Measurements from ENCODE around the gene NOP56.
"Not testable (repeated sequence)": the region's sequence is repeated elsewhere in the genome, so short reads cannot be mapped to it uniquely, and the experiment has no call there.

Gene NOP56

DNA sequence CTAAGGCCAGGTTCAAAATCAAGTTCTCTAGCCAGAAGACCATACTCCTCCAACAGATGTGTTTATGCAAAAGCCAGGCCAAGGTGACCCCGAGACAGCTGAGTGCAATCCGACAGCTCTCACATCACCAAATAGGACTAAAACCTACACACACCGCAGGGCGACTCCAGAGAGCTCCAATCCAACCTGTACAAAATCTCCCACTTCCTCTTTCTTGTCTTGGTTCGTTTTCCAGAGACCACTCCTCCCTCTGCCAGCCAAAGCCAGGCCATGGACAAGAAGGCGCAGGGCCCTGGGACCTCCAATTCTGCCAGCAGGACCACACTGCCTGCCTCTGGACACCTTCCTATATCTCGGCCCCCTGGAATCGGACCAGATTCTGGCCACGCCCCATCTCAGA is 11.5 kb upstream of the NOP56 start:
- DNase-seq: no peak

DNA sequence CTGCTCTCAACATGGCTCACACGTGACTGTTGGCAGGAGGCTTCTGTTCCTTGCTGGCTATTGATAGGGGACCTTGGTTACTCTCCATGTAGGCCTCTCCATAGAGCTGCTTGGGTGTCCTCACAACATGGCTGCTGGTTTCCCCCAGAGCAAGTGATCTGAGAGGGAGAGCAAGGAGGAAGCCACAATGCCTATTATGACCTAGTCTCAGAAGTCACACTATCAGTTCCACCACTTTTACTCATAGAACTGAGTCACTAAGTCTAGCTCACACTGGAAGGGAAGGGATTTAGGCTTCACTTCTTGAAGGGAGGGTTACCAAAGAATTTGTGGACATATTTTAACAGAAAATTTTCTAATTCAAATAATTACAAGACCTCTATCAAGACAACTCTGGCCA is 8.7 kb upstream of the NOP56 start:
- no peak for DNase-seq

DNA sequence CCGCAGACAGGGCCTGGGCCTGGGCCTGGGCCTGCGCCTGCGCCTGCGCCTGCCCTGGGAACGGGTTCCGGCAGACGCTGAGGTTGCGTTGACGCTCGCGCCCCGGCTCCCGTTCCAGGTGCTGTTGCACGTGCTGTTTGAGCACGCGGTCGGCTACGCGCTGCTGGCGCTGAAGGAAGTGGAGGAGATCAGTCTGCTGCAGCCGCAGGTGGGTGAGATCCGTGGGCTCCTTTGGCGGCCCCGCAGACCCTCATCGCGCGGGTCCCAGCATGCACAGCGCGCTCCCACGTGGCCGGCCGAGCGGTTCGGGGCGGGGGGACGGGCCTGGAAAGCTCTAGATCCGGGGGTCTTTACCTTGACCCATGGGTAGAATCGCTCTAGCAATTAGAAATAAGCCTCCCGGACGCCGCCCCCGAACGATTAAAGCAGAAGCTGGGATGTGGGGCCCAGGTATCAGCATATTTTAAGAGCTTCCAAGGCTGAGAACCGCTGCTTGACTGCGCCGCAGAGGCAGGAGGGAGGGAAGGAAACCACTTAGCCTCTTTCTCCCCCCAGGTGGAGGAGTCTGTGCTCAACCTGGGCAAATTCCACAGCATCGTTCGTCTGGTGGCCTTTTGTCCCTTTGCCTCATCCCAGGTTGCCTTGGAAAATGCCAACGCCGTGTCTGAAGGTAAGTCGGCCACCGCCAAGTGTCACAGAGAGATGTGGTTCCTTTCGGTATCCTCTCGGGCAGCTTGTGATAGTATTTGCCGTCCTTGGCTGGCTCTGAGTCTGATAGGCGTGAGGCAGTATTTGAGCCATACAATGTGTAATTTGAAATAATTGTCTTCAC is 508 bp downstream of the NOP56 start:
- DNase-seq: peak in 2 of 3 experiments; percentile 68 to 71

DNA sequence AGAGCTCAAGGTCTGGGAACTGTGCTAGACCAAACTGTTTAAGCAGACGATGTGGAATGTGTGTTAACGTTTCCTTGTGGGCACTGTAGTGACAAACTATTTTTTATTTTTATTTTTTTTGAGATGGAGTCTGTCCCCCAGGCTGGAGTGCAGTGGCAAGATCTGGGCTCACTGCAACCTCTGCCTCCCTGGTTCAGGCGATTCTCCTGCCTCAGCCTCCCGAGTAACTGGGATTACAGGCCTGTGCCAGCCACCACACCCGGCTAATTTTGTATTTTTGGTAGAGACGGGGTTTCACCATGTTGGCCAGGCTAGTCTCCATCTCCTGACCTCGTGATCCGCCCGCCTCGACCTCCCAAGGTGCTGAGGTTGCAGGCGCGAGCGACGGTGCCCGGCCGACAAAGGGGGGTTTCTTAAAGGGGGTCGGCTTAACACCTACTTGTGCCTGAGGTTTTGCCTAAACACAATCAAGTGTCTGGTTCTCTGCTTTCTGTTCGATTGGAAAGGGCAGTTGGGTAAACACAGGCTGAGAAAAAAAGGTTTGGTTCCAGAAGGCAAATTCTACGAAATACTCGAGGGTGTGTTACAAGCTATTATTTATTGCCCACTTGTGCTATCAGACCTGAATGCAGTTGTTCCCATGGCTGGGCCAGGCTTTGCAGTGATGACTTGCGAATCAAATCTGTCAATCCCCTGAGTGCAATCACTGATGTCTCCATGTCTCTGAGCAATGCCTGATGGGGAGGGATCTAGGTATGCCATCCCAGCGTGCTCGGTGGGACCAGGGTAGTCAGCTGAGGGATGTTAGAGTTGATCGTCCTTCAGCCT is 1.3 kb downstream of the NOP56 start:
- no peak for DNase-seq

DNA sequence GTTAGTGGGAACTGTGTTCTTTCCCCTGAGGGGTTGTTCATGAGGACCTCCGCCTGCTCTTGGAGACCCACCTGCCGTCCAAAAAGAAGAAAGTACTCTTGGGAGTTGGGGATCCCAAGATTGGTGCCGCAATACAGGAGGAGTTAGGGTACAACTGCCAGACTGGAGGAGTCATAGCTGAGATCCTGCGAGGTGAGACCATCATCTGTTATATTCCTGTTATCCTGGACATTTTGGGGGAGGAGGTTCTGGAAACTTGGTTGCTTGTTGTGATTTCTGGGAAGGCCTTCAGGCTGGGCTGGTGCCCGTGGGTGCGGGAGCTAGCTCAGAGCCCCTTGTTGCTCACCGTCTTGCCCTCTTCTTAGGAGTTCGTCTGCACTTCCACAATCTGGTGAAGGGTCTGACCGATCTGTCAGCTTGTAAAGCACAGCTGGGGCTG is 2.0 kb downstream of the NOP56 start:
- no peak for DNase-seq

DNA sequence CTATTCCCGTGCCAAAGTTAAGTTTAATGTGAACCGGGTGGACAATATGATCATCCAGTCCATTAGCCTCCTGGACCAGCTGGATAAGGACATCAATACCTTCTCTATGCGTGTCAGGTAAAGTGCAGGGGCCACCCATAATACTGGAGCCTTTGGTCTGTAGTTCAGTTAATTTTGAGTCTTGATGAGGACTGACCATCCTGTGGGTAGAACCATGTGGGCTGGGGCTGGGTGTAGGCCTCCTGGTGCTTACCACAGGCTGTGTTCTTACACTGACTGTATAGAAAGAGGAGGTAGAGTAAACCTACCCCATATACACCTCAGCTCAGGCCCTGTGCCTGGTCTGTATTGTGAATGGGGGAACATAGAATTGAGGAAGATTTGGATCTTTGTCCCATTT is 2.4 kb downstream of the NOP56 start:
- DNase-seq: no peak

DNA sequence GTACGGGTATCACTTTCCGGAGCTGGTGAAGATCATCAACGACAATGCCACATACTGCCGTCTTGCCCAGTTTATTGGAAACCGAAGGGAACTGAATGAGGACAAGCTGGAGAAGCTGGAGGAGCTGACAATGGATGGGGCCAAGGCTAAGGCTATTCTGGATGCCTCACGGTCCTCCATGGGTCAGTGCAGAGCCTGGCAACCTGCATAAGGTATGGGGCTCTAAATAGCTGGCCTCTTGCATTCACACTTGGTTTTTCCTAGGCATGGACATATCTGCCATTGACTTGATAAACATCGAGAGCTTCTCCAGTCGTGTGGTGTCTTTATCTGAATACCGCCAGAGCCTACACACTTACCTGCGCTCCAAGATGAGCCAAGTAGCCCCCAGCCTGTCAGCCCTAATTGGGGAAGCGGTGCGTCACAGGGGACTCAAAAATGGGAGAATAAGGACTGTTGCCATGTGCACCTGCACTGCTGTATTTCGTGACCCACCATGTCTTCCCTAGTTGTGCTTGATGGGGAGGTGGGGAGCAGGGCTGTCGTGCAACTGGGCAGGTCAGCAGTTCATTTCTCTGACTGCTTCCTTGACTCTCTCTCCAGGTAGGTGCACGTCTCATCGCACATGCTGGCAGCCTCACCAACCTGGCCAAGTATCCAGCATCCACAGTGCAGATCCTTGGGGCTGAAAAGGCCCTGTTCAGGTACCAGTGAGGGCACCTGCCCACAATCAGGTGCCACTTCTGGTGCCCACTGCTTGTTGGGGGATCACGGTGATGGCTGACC is 3.1 kb downstream of the NOP56 start:
- DNase-seq: no peak

DNA sequence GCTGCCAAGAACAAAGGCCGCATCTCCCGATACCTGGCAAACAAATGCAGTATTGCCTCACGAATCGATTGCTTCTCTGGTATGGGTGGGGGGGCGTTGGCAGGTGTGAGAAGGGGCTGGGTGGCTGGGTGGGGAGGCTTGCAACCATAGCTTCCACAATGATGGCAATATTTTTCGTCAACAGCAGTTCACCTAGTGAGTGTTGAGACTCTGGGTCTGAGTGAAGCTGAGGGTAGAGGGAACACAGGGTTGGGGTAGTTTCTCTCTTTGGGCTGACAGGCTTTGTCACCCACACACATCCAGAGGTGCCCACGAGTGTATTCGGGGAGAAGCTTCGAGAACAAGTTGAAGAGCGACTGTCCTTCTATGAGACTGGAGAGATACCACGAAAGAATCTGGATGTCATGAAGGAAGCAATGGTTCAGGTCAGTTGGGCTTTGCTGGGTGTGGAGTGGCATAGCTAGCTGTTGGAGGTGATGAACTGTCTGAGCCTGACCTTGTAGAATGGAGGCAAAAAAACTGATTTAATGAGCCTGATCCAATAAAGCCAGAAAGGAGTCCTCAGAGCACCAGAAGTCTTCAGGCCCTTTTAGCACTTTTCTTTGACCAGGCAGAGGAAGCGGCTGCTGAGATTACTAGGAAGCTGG is 4.2 kb downstream of the NOP56 start:
- DNase-seq: no peak

DNA sequence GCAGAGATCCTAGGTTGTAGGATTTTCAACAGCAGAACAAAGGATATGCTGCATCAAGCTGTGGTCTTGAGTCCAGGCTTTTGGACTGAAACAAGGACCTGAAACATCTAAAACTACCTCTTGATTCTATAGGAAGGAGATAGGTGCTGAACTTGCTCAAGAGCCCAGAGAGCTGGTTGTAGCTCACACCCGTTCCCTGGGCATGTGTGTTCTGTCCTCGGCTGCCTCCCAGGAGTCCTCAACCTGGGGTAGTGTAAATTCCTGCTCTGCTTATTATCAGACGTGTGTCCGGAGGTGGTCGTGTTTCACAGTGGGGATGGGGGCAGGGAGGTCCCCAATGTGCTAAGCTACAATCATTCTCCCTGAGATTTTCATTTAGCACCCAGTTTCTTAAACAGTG is 4.8 kb downstream of the NOP56 start:
- DNase-seq: no peak

DNA sequence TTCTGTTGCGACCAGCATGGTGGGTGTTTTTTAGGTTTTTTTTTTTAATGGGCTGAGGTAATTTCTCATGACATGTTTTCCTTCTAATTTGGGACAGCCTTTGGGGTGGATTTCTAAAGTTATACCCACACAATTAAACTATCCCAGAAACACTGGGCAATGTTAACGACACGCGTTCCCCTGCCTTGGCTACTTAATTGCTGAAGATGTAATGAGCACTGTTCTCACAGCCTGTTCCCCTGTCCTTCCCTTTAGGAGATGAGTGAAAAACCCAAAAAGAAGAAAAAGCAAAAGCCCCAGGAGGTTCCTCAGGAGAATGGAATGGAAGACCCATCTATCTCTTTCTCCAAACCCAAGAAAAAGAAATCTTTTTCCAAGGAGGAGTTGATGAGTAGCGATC is 5.2 kb downstream of the NOP56 start:
- DNase-seq: no peak

DNA sequence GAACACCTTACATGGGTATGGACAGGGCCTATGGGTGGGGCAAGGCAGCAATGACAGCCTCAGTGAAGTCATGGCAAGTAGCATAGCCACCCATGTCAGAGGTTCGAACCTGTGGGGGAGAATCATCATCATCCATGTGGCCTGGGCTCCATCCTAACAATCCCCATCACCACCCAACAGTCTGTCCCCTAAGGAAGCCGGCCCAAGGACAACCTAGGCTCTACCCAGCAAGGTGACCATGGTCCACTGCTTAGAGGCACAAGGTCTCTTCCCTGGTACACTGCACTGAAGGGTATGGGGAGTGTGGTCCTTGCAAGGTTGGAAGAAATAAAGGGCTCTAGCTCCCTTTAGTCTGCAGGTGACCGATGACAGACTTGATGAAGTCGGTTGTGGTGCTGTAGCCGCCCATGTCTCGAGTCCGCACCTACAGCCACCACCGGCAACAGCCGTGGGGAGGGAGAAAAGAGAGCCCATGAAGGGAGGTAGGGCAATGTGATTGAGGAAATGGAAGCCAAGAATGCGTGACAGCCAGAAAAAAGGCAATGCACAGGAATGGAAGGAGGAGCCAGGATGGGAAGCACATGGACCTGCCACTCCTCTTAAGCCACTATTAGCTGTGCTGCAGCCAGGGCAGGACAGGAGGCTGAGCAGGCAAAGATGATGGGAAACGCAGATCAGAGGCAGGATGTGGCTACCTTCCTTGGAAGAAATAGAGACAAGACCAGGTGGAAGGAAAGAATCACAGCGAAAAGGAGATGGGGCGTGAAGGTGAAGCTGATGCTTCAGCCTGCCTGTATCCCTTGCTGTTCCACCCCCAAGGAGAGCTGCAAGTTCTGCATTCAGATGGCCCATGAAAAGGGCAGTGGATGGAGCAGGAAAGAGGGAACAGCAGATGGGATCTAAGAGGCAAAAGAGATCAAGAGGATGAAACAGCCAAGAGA is 6.3 kb downstream of the NOP56 start:
- peak in 1 of 3 experiments; percentile 34 for DNase-seq

DNA sequence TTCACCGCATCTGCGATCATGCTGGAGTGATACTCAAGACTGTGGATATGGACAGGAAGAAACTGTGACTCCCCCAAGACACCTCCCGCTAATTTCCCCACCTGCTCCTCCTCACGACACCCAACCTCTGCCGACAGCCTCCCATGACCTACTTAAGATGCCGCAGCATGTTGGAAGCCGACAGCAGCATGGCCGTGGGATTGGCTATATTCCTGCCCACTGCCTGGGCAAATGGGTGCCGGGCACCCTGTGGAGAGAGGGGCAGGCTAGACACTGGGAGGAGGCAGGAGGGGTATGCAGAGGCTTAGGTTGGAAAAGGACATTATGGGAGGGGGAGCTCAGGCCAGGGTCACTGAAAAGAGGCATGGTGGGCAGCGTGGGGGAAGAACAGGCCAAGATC is 7.1 kb downstream of the NOP56 start:
- no peak for DNase-seq

DNA sequence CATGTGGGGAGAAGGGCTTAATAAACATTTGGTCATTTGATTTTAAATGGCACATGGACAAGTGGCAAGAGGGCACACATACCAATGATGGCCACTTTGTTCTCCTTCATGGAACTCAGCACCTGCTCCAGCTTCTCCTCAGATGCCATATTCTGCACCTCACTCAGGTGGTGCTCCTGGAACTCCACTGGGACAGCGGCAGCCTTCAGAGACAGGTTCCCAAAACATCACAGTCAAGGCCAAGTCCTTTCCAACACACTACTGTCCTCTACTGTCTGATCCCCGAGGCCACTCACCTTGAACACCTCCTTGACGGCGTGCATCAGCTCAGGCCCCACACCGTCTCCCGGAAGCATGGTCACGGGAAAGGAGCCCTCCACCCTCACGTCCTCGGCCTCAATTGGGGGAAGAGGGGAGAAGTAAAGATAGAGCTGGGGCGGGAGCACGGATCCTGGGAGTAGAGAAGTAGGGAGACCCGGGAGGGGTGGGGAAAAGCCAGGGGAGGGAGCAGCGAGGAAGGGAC is 11.0 kb downstream of the NOP56 start:
- DNase-seq: no peak

DNA sequence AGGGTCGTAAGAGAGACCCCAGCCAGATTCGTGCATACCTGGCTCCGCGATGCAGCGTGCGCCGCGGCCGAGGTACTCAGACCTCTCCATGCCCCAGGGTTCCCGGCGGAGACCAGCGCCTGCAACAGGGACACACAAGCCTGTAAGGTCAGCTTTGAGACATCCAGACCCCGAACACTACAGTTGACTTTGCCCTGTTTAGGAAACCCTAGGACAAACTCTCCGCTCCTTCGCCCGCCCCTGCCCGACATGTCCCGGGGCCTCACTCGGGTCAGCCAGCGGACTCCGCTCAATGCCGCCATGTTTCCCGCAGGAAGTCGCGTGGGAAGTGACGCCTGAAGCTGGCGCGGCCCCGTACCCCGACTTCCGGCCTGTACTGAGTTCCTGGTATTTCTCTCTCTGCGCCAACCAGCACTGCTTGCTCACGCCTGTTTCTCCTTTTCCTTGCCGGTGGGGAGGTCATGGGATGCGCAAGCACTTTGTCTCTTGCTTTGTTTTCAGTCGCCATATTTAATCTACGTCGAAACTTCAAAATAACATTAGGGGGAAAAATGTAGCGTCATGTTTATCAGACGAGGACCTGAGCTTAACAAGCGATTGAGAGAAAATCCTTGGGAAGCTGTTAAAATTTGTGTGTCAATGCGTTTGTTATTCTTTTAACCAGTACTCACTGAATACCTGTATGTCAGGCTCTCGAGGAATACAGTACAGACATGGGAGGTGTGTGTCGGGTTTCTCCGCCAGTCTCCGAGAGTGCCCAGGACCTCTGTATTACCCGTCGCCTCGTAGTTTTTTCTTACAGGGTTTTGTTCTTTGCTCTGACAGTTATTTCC is 11.7 kb downstream of the NOP56 start, which contains the start of gene IDH3B:
Gene IDH3B (minus strand): TSS at position 330 of the 833 bp plus-strand sequence. CDS start 28 bp downstream, at position 302.
- DNase-seq: peak; percentile 86 to 97 (median 89)

DNA sequence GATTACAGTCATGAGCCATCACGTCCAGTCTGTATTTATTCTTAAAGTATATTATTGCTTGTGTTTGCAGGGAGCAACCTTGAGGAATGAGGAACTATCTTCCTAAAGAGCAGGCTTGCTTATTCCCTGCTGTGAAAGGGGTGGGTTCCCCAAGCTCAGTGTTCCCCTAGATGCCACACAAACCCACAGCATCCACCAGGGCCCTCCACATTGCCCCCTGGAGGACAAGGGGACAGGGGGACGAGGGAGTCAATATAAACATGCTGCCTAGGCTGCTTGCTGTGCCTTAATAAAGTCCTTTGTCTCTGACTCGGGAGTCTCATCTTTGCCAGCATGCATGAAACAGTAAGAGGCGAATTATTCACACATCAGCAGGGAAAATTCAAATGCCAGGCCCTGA is 19.5 kb downstream of the NOP56 start:
- DNase-seq: no peak

DNA sequence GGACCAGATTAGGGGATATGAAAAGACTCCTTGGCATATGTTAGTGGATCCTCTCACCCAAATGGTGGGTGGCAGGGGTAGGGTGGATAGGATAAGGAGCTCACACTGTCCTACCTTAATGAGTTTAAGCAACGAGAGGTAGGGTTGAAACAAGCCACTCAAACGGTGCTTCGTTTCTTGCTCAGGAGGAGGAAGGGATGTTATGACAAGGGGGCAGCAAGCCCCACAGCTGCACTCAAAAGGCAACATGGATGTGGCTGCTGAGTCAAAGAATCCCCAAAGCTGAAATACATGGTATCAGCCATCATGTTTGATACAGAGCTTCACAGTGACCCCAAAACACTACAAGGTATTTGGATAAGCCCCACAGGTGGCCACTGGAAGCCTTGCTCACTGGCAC is 20.0 kb downstream of the NOP56 start:
- no peak for DNase-seq

DNA sequence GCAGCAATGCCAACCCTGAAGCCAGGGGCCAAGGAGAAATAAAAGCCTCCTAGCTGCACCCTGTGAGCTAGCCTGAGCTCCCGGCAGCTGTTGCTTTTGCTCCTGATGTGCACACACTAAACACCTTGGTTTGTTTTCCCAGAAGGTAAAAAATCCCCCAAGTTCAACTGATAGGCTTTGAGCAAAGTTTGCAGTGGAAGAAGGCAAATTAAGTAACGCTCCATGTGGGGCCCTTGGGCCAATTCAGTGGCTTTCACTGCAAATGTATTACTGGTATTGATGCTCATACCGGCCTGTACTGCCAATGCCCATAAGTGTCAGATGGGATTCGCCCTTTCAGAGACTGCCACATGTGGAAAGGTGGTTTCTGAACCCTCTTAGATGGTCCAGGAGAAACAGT is 21.0 kb downstream of the NOP56 start:
- no peak for DNase-seq

DNA sequence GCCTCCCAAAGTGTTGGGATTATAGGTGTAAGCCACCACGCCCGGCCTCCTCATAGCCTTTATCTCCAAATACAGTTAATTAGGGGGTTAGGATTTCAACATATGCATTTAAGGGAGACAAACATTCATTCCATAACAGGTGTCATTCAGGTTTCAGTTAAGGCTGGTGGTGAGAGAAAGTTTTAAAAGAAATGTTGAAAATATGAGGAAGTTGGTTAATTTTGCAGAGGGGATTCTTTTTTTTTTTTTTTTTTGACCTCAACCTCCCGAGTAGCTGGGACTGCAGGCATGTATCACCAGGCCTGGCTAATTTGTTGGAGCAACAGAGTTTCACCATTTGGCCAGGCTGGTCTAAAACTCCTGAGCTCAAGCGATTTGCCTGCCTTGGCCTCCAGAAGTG is 27.6 kb downstream of the NOP56 start:
- no peak for DNase-seq

DNA sequence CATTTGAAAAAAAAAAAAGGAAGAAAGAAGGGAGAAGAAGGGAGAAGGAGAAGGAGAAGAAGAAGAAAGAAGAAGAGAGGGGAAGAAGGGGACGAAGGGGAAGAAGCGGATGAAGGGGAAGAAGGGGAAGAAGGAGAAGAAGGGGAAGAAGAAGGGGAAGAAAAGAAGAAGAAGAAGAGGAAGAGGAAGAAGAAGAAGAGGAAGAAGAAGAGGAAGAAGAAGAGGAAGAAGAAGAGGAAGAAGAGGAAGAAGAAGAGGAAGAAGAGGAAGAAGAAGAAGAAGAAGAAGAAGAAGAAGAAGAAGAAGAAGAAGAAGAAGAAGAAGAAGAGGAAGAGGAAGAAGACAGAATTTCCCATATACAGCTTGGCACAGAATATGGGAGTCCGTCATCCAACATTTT is 29.6 kb downstream of the NOP56 start:
- DNase-seq: not testable (repeated sequence)

DNA sequence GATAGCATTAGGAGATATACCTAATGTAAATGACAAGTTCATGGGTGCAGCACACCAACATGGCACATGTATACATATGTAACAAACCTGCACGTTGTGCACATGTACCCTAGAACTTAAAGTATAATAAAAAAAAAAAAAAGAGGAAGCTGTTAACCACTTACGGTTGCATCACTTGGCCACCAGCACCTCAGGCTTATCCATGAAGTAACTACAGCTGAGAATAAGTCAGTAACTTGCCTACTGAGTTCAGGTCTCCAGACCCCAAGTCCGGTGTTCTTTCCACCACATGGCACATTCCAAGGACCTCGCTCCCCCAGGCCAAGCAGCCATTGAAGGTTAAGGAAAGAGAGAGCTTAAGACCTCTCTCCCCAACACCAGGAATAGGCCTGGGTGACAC is 32.4 kb downstream of the NOP56 start:
- not testable (repeated sequence) for DNase-seq

Measured in NCI-H1417 (cell line).